Trophoblast cell (in vitro differentiated cells and primary cell): ENCODE measurements around the gene NKTR.
A peak's percentile ranks its signal among the peaks of the same experiment; 100 is the strongest.

Experiments
- DNase-seq, 2 donors: peaks; one replicate each; pipeline ENCODE4 v3.0.0-alpha.2; 2016
- H2AFZ ChIP-seq: 2 replicates; pipeline ENCODE4 v1.6.1; 2013; ENCODE audit warnings: low read length, moderate library complexity, mild to moderate bottlenecking; ENCODE audit not compliant: insufficient read depth, poor library complexity
- H2AK5ac ChIP-seq: 2 replicates; pipeline ENCODE4 v1.6.1; 2013; ENCODE audit warnings: mild to moderate bottlenecking, low read length
- H2BK120ac ChIP-seq: 2 replicates; pipeline ENCODE4 v1.6.1; 2013; ENCODE audit warnings: low read length, mild to moderate bottlenecking, moderate library complexity; ENCODE audit not compliant: insufficient read depth, poor library complexity
- H2BK12ac ChIP-seq: 2 replicates; pipeline ENCODE4 v1.6.1; 2013; ENCODE audit warnings: mild to moderate bottlenecking, low read length, moderate library complexity
- H2BK5ac ChIP-seq: 2 replicates; pipeline ENCODE4 v1.6.1; 2013; ENCODE audit warnings: low read length, low read depth, moderate library complexity, mild to moderate bottlenecking; ENCODE audit not compliant: poor library complexity
- H3K14ac ChIP-seq: 2 replicates; pipeline ENCODE4 v1.6.1; 2013; ENCODE audit warnings: mild to moderate bottlenecking, low read length
- H3K18ac ChIP-seq: 2 replicates; pipeline ENCODE4 v1.6.1; 2013; ENCODE audit warnings: mild to moderate bottlenecking, low read length
- H3K23ac ChIP-seq: 2 replicates; pipeline ENCODE4 v1.6.1; 2013; ENCODE audit warnings: low read length
- H3K27ac ChIP-seq: 2 replicates; pipeline ENCODE4 v1.5.1; 2013; ENCODE audit warnings: low read depth, mild to moderate bottlenecking, inconsistent platforms, low read length, moderate library complexity
- H3K27me3 ChIP-seq: 2 replicates; pipeline ENCODE4 v1.6.1; 2013; ENCODE audit warnings: inconsistent platforms, mild to moderate bottlenecking, low read length, moderate library complexity; ENCODE audit not compliant: insufficient read depth
- H3K36me3 ChIP-seq, 2 experiments: 1 replicate in 1 of 2; 2 replicates in 1 of 2; pipeline ENCODE4 v1.6.1; 2013; ENCODE audit warnings: low read length in 2 of 2, mild to moderate bottlenecking in 2 of 2, moderate library complexity in 1 of 2; ENCODE audit not compliant: insufficient read depth in 2 of 2, control insufficient read depth in 1 of 2
- H3K4ac ChIP-seq: 2 replicates; pipeline ENCODE4 v1.6.1; 2013; ENCODE audit warnings: low read depth, mild to moderate bottlenecking, low read length, moderate library complexity
- H3K4me1 ChIP-seq, 2 experiments: 1 replicate in 1 of 2; 2 replicates in 1 of 2; pipeline ENCODE4 v1.6.1; 2013; ENCODE audit warnings: low read length in 2 of 2, mild to moderate bottlenecking in 2 of 2, moderate library complexity in 1 of 2; ENCODE audit not compliant: insufficient read depth in 2 of 2, control insufficient read depth in 1 of 2
- H3K4me2 ChIP-seq: 2 replicates; pipeline ENCODE4 v1.6.1; 2013; ENCODE audit warnings: inconsistent platforms, mild to moderate bottlenecking, low read length, moderate library complexity
- H3K4me3 ChIP-seq: 2 replicates; pipeline ENCODE4 v1.5.1; 2013; ENCODE audit warnings: mild to moderate bottlenecking, low read depth, low read length, inconsistent platforms
- H3K79me1 ChIP-seq: one replicate; pipeline ENCODE4 v1.6.1; 2013; ENCODE audit warnings: low read length
- H3K79me2 ChIP-seq: 2 replicates; pipeline ENCODE4 v1.6.1; 2013; ENCODE audit warnings: low read length, mild to moderate bottlenecking; ENCODE audit not compliant: control insufficient read depth, insufficient read depth, poor library complexity
- H3K9ac ChIP-seq: 2 replicates; pipeline ENCODE4 v1.6.1; 2013; ENCODE audit warnings: mild to moderate bottlenecking, low read length
- H3K9me3 ChIP-seq: 2 replicates; pipeline ENCODE4 v1.6.1; 2013; ENCODE audit warnings: low read depth, mild to moderate bottlenecking, control low read depth, inconsistent platforms, low read length; ENCODE audit not compliant: insufficient read depth
- H4K12ac ChIP-seq: 2 replicates; pipeline ENCODE4 v1.6.1; 2013; ENCODE audit warnings: low read depth, mild to moderate bottlenecking, low read length, moderate library complexity
- H4K8ac ChIP-seq: 2 replicates; pipeline ENCODE4 v1.6.1; 2013; ENCODE audit warnings: low read depth, mild to moderate bottlenecking, low read length, moderate library complexity
- H4K91ac ChIP-seq: one replicate; pipeline ENCODE4 v1.6.1; 2013; ENCODE audit warnings: low read depth, mild to moderate bottlenecking, low read length, moderate library complexity
- WGBS: extraction: QIAGEN DNeasy Blood & Tissue Kit; methylation state at CpG from one replicate; pipeline ENCODE4 v1.1.7; 2013; ENCODE audit warnings: missing lambda C conversion rate; ENCODE audit not compliant: insufficient read length, insufficient coverage; ENCODE audit errors: extremely low coverage; 5-methylcytosine and 5-hydroxymethylcytosine counted together

The NKTR gene

DNA sequence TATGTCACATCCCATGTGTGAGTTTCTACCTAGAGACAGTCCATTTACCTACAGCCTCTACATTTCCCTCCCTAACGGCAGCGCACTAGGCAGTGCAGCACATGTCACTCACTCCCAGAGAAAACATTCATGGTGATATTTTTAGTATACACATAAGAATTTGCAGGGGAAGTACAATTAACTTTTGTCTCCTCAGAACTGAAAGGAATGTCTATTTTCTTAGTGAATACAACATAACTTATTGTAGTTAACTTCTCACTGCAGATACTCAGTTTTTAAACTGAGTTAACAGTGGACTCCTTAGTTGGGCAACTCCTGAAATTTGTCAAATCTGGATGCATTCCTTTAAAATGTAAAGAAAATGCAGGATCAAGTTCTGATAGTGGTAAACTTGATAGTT lies 48.5 kb downstream of the NKTR start:
- peaks cover 35 to 43% of the 10 kb centered on the region in 2 experiments for H3K4me1 ChIP-seq
- H3K4me2 ChIP-seq, result no peak overlapping the region
- DNase-seq, result no peak
- H3K9ac ChIP-seq, result no peak overlapping the region
- no peak overlapping the region for H4K8ac ChIP-seq
- H2BK12ac ChIP-seq, result no peak overlapping the region
- H4K91ac ChIP-seq, result no peak overlapping the region
- H3K4me3 ChIP-seq, result no peak overlapping the region
- no peak overlapping the region for H4K12ac ChIP-seq
- H3K79me1 ChIP-seq, result peaks cover 13% of the 10 kb centered on the region
- no peaks in the 10 kb centered on the region for H3K27me3 ChIP-seq
- no peak overlapping the region for H2BK5ac ChIP-seq
- peaks cover 2% of the 10 kb centered on the region for H3K9me3 ChIP-seq
- H3K27ac ChIP-seq, result no peak overlapping the region
- peaks cover 12 to 24% of the 10 kb centered on the region in 2 experiments for H3K36me3 ChIP-seq
- no peak overlapping the region for H3K4ac ChIP-seq
- H2BK120ac ChIP-seq, result no peak overlapping the region
- H3K14ac ChIP-seq, result no peak overlapping the region
- no peak overlapping the region for H3K23ac ChIP-seq
- H3K18ac ChIP-seq, result no peak overlapping the region
- no peak overlapping the region for H2AFZ ChIP-seq
- no CpG with 5 or more reads among the region's 2 CpGs for WGBS
- peaks cover 7% of the 10 kb centered on the region for H3K79me2 ChIP-seq
- no peak overlapping the region for H2AK5ac ChIP-seq

- Histone ChIP-seq H3K79me2 (peaks cover 10% of the 10 kb centered on the region), H4K8ac (no peak overlapping the region), H3K18ac (no peak overlapping the region), H4K12ac (no peak overlapping the region), H3K14ac (no peak overlapping the region), H3K36me3 (peaks cover 9 to 19% of the 10 kb centered on the region in 2 experiments), H2AFZ (no peak overlapping the region), H3K4me1 (peaks cover 35 to 43% of the 10 kb centered on the region in 2 experiments), H3K4ac (no peak overlapping the region), H3K9ac (no peak overlapping the region), H4K91ac (no peak overlapping the region), H3K27ac (no peak overlapping the region), H3K23ac (no peak overlapping the region), H3K9me3 (peaks cover 2% of the 10 kb centered on the region), H3K79me1 (peaks cover 17% of the 10 kb centered on the region), H3K4me3 (no peak overlapping the region), H3K4me2 (no peak overlapping the region), H2BK12ac (no peak overlapping the region), H2BK5ac (no peak overlapping the region), H2AK5ac (no peak overlapping the region), H3K27me3 (no peaks in the 10 kb centered on the region), H2BK120ac (no peak overlapping the region)
- no CpG with 5 or more reads among the region's 4 CpGs for WGBS
- no peak for DNase-seq
These were observed 49.3 kb downstream of the NKTR start for GRCh38 chr3:42649783-42650182.

DNA sequence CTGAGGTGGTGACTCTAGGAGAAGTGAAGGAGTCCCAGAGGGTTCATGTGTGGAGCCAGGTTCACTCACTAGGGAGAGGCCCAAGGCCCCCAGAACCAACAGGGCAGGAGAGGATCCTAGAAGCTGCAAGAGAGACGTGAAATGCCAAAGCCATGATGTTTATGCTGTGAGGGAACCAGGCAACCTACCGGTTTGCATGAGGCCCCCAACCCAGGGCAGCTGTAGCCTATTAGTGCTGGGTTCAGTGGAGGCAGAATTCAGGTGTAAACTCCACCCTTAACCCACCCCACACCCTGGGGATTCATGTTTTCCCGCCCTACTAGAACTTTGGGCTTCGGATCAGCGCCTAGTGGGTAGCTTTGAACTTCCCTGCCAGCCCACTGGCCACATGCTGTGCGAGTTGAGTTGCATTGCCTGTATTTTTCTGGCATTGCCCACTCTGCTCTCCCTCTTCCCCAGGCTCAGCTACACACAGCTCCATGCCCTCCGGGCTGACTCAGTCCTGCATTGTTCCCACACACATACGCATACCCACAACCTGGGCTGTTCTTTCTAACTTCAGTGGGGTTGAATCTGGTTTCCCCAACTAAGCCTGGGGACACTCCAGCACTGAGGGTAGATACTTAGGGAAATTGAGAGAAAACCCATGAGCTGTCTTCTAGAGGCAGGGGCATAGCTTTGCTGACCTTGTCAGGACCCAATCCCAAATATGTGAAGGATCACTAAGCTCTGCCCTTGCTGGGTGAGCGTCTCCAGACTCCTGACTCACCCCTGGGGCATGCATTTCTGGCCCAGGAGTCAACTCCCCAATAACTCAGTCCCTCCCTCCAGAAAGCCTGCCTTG lies 51.0 kb downstream of the NKTR start:
- Histone ChIP-seq H3K9me3 (peaks cover 2% of the 10 kb centered on the region), H4K12ac (no peak overlapping the region), H3K79me1 (peaks cover 20% of the 10 kb centered on the region), H3K9ac (no peak overlapping the region), H3K27me3 (no peaks in the 10 kb centered on the region), H3K18ac (no peak overlapping the region), H3K36me3 (peaks cover 5 to 13% of the 10 kb centered on the region in 2 experiments), H3K4me3 (no peak overlapping the region), H2AK5ac (no peak overlapping the region), H2BK120ac (no peak overlapping the region), H3K4me1 (peaks cover 35 to 47% of the 10 kb centered on the region in 2 experiments), H2AFZ (no peak overlapping the region), H3K4me2 (peak overlapping the region; percentile 88), H4K91ac (no peak overlapping the region), H3K79me2 (peaks cover 10% of the 10 kb centered on the region), H2BK5ac (peak overlapping the region; percentile 41), H3K27ac (peak overlapping the region; percentile 66), H3K23ac (peak overlapping the region; percentile 42), H4K8ac (no peak overlapping the region), H3K4ac (no peak overlapping the region), H3K14ac (no peak overlapping the region), H2BK12ac (peak overlapping the region; percentile 19)
- no CpG with 5 or more reads among the region's 9 CpGs for WGBS
- peak in 1 of 2 donors; percentile 18 for DNase-seq

DNA sequence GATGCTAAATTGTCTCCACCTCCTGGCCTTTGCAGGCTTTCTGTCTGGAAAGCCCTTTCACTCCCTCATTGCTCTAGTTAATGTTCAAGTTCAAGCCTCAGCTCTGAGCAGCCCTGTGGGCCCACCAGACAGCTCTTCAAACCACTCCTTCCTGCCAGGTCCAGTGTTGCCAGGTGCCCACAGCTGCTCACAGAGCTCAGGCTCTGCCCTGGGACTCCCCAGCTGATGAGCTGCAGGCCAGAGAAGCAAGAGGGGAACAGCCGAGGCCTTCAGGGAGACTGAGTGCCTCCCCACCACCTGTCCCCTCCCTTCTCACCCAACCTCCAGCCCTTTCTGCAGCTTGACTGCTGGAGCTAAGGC lies 51.7 kb downstream of the NKTR start:
- H4K12ac ChIP-seq, result no peak overlapping the region
- peaks cover 34 to 46% of the 10 kb centered on the region in 2 experiments for H3K4me1 ChIP-seq
- H3K14ac ChIP-seq, result peak overlapping the region; percentile 0
- H3K18ac ChIP-seq, result no peak overlapping the region
- no peaks in the 10 kb centered on the region for H3K27me3 ChIP-seq
- DNase-seq, result no peak
- no peak overlapping the region for H4K8ac ChIP-seq
- H3K9me3 ChIP-seq, result peaks cover 2% of the 10 kb centered on the region
- H2BK5ac ChIP-seq, result no peak overlapping the region
- no peak overlapping the region for H3K4me3 ChIP-seq
- H4K91ac ChIP-seq, result peak overlapping the region; percentile 38
- peak overlapping the region; percentile 88 for H3K4me2 ChIP-seq
- H3K36me3 ChIP-seq, result peaks cover 5 to 9% of the 10 kb centered on the region in 2 experiments
- no peak overlapping the region for H2AFZ ChIP-seq
- H3K23ac ChIP-seq, result no peak overlapping the region
- H3K79me1 ChIP-seq, result peaks cover 20% of the 10 kb centered on the region
- peak overlapping the region; percentile 19 for H2AK5ac ChIP-seq
- peak overlapping the region; percentile 66 for H3K27ac ChIP-seq
- no peak overlapping the region for H3K4ac ChIP-seq
- H2BK120ac ChIP-seq, result no peak overlapping the region
- H2BK12ac ChIP-seq, result no peak overlapping the region
- peaks cover 10% of the 10 kb centered on the region for H3K79me2 ChIP-seq
- H3K9ac ChIP-seq, result no peak overlapping the region
- WGBS, result no CpG with 5 or more reads among the region's 1 CpG
